Measurements from ENCODE around the gene KIAA0232. TPM values are rescaled to one million over a fixed set of nuclear protein-coding genes. Genes with fewer than 3 reads are reported as not detected.
A peak's percentile ranks its signal among the peaks of the same experiment; 100 is the strongest.

KIAA0232 gene
- total and polyA plus RNA-seq, 9 of the 15 experiments (the other 6 are each of a cell fraction or from before 2014, with no cell fraction given), result 3.5 to 17.4 (median 13.0) TPM

DNA sequence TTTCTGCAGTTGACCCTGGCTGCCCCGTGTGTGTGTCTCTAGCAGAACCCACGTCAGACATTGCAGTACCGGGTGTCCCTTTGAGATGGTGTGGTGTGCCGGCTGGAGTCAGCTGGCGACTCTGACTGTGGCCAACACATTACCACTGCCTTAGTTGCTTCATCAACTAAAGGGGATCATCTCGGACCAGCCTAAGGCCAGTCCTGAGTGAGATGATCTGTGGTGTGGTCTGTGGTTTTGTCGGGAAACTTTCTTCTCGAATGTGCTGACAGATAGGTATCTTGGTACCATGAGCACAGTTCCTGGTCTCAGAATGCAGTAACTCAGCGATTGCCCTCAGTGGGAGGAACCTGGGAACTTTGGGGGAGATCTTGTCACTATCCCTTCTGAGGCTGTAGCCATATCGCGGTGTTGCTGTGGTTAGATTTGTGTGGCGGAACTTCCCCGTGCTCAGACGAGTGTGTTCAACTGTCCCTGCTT, 142.9 kb downstream of the KIAA0232 start (continued):
- TF ChIP-seq ZNF140 (CRISPR knock-in tag; IDR thresholded peaks at IDR 0.05), result no peak

DNA sequence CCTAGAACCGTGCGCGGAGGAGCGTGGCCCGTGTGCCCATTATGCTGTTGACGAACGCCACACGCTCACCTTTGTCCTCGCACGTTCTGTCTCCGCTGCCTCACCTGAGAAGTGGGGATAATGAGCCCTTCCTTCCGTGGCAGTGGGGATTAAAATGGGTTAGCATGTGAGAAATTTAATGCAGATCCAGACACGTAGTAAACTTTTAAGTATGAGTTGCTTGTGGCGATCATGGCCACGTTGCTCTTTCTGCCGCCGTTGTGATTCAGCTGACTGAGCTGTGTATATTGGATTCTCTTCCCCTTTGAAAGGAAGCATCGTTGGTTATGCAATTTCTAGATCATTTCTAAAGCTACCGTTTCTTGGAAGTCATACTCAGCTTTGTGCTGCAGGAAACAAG, 143.6 kb downstream of the KIAA0232 start:
- H3K4me1 ChIP-seq (replicated peaks in 1 of 2; ENCODE audit: control insufficient read depth in 2 of 2, insufficient read depth in 2 of 2, low read length in 2 of 2), result peaks cover 28 to 42% of the 10 kb centered on the region in 2 experiments
- WGBS (ENCODE audit: insufficient coverage, low coverage, missing lambda C conversion rate), result 77% methylated on average over 18 of the region's 19 CpGs
- TF ChIP-seq, protein P1, sequence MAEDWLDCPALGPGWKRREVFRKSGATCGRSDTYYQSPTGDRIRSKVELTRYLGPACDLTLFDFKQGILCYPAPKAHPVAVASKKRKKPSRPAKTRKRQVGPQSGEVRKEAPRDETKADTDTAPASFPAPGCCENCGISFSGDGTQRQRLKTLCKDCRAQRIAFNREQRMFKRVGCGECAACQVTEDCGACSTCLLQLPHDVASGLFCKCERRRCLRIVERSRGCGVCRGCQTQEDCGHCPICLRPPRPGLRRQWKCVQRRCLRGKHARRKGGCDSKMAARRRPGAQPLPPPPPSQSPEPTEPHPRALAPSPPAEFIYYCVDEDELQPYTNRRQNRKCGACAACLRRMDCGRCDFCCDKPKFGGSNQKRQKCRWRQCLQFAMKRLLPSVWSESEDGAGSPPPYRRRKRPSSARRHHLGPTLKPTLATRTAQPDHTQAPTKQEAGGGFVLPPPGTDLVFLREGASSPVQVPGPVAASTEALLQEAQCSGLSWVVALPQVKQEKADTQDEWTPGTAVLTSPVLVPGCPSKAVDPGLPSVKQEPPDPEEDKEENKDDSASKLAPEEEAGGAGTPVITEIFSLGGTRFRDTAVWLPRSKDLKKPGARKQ (CRISPR knock-in tag; IDR thresholded peaks at IDR 0.05), result peak; percentile 88; the same call in 1 of the 2 replicates
- TF ChIP-seq TBP (optimal IDR thresholded peaks at IDR 0.05; ENCODE audit: low read depth, low read length), result no peak
- TF ChIP-seq, protein P2, sequence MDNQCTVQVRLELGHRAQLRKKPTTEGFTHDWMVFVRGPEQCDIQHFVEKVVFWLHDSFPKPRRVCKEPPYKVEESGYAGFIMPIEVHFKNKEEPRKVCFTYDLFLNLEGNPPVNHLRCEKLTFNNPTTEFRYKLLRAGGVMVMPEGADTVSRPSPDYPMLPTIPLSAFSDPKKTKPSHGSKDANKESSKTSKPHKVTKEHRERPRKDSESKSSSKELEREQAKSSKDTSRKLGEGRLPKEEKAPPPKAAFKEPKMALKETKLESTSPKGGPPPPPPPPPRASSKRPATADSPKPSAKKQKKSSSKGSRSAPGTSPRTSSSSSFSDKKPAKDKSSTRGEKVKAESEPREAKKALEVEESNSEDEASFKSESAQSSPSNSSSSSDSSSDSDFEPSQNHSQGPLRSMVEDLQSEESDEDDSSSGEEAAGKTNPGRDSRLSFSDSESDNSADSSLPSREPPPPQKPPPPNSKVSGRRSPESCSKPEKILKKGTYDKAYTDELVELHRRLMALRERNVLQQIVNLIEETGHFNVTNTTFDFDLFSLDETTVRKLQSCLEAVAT (IDR thresholded peaks at IDR 0.05), result peak in 1 of 2 experiments; percentile 56; a peak in 1 of 4 replicates
- TF ChIP-seq CEBPB (tag; IDR thresholded peaks at IDR 0.05), result peak; percentile 21; the same call in 1 of the 2 replicates
- TF ChIP-seq MTA3 (IDR thresholded peaks at IDR 0.05; ENCODE audit: borderline replicate concordance), result 0 out of 2 replicates have a peak, but pooled peaks have one; percentile 1
- ChIA-PET POLR2A (interaction anchor here (0.7 to 3.1 kb wide), 8 partner anchors 8 to 58 kb away, joined by 3 to 28 read pairs (median 5); partner anchors contain the start of gene TBC1D14), CTCF (ENCODE audit: low intra/inter-chr PET ratio) (no interaction called here)
- BruUV-seq (replicated peaks), result no TSS peak
- H3K9ac ChIP-seq (ENCODE audit: insufficient read depth in 1 of 2, low read depth in 2 of 2, low read length in 2 of 2), result peak overlapping the region in 1 of 2 experiments; percentile 75; a peak in 1 of 4 replicates
- no peaks in the 10 kb centered on the region for H3K9me3 ChIP-seq (replicated peaks; ENCODE audit: control insufficient read depth, insufficient read depth, low read depth, low read length)
- no peak overlapping the region for H3K4me2 ChIP-seq (ENCODE audit: insufficient read depth, low read length)
- H3K36me3 ChIP-seq (ENCODE audit: control insufficient read depth, insufficient read depth, low read length), result peaks cover 86% of the 10 kb centered on the region; the same call in 2 of the 3 replicates
- H4K20me1 ChIP-seq (replicated peaks; ENCODE audit: control insufficient read depth, insufficient read depth, low read length), result peaks cover 62% of the 10 kb centered on the region
- no peak for DNase-seq (ENCODE audit: extremely low read depth in 1 of 4, low spot score in 3 of 4)
- FAIRE-seq, result no peak
- in situ Hi-C loops (cut with MboI), result no loop called here
- H3K27ac ChIP-seq (ENCODE audit: extremely low read depth, low read depth, low read length), result no peak overlapping the region
- H3K4me3 ChIP-seq, result no peak overlapping the region
- intact Hi-C loops (cut with micrococcal nuclease), result no loop called here
- peaks cover 85% of the 10 kb centered on the region for H3K79me2 ChIP-seq (ENCODE audit: control insufficient read depth, insufficient read depth, low read length)
- no peak overlapping the region for H2AFZ ChIP-seq (ENCODE audit: low read depth, low read length)
- H3K9me1 ChIP-seq (ENCODE audit: control insufficient read depth, insufficient read depth, low read length), result peaks cover 15% of the 10 kb centered on the region
- ATAC-seq, result no peak
- H3K27me3 ChIP-seq (ENCODE audit: control insufficient read depth in 2 of 2, insufficient read depth in 2 of 2, low read length in 2 of 2), result no peaks in the 10 kb centered on the region

Data from K562 (cell line).